H1 (cell line): ENCODE data around the gene TMUB1. TPM values are rescaled to one million over a fixed set of nuclear protein-coding genes. Genes with fewer than 3 reads are reported as not detected.

Experiments used
- CTCF ChIA-PET: fragments of 300-600 bp; sonication (Branson Sonifier 250); formaldehyde crosslinking; loops from one replicate; lab custom pipeline; 2021; ENCODE audit not compliant: partially characterized antibody; lab: Charles Lee
- POLR2A ChIA-PET: fragments of 300-600 bp; sonication (Branson Sonifier 250); formaldehyde crosslinking; loops from one replicate; lab custom pipeline; 2021; ENCODE audit warnings: inconsistent platforms; ENCODE audit not compliant: partially characterized antibody; lab: Charles Lee
- DNase-seq, 2 experiments: peaks; one replicate each; pipeline versions ENCODE4 v3.0.0 to v3.0.0-alpha.2; 2010 to 2022; ENCODE audit warnings: low spot score in 2 of 2, low read depth in 1 of 2, mixed read lengths in 1 of 2
- FAIRE-seq: peaks from 2 replicates; lab custom pipeline; 2011; peaks lifted over from hg19 to GRCh38; lab: Jason Lieb, UNC
- H2AFZ ChIP-seq: 2 replicates; pipeline ENCODE4 v1.8.1; 2012; ENCODE audit warnings: low read length, inconsistent platforms
- H2AK5ac ChIP-seq: 2 replicates; pipeline ENCODE4 v1.6.1; 2013; ENCODE audit warnings: low read depth, low read length
- H2BK120ac ChIP-seq: replicated peaks from 2 replicates; pipeline ENCODE3; 2013; ENCODE audit warnings: low read depth, low read length, inconsistent platforms
- H2BK12ac ChIP-seq: 2 replicates; pipeline ENCODE4 v1.6.1; 2013; ENCODE audit warnings: low read depth, low read length
- H2BK15ac ChIP-seq: 2 replicates; pipeline ENCODE4 v1.6.1; 2013; ENCODE audit warnings: low read length
- H2BK20ac ChIP-seq: 2 replicates; pipeline ENCODE4 v1.6.1; 2013; ENCODE audit warnings: low read length
- H2BK5ac ChIP-seq: 2 replicates; pipeline ENCODE4 v1.6.1; 2013; ENCODE audit warnings: low read depth, low read length
- H3K14ac ChIP-seq: 2 replicates; pipeline ENCODE4 v1.6.1; 2013; ENCODE audit warnings: inconsistent platforms; ENCODE audit not compliant: insufficient read length
- H3K18ac ChIP-seq: 2 replicates; pipeline ENCODE4 v1.6.1; 2013; ENCODE audit warnings: low read length; ENCODE audit errors: extremely low read depth
- H3K23ac ChIP-seq: 2 replicates; pipeline ENCODE4 v1.6.1; 2013; ENCODE audit warnings: inconsistent platforms; ENCODE audit not compliant: insufficient read length
- H3K23me2 ChIP-seq: 2 replicates; pipeline ENCODE4 v1.6.1; 2013; ENCODE audit warnings: low read depth, low read length
- H3K27ac ChIP-seq: 2 replicates; pipeline ENCODE4 v1.6.1; 2011; ENCODE audit warnings: low read depth, low read length, inconsistent platforms
- H3K27me3 ChIP-seq, 4 experiments: replicated peaks in 1 of 4; 1 replicate in 1 of 4; 2 replicates in 3 of 4; pipeline versions ENCODE4 v1.6.1 to v1.8.1; 2011 to 2013; ENCODE audit warnings: low read length in 3 of 4, mild to moderate bottlenecking in 3 of 4, inconsistent platforms in 2 of 4, mixed read lengths in 2 of 4, moderate library complexity in 1 of 4; ENCODE audit not compliant: control insufficient read depth in 3 of 4, insufficient read depth in 3 of 4; ENCODE audit errors: extremely low read depth in 1 of 4
- H3K36me3 ChIP-seq, 4 experiments: 2 replicates each; pipeline versions ENCODE4 v1.6.1 to v1.8.1; 2011 to 2013; ENCODE audit warnings: mild to moderate bottlenecking in 4 of 4, low read length in 3 of 4, moderate library complexity in 2 of 4, control low read depth in 1 of 4, inconsistent platforms in 1 of 4; ENCODE audit not compliant: insufficient read depth in 4 of 4, control insufficient read depth in 2 of 4
- H3K4ac ChIP-seq: replicated peaks from 2 replicates; pipeline ENCODE3; 2013; ENCODE audit warnings: low read length, low read depth, mixed read lengths, inconsistent platforms; ENCODE audit not compliant: insufficient read length
- H3K4me1 ChIP-seq, 4 experiments: replicated peaks in 1 of 4; 1 replicate in 1 of 4; 2 replicates in 3 of 4; pipeline versions ENCODE4 v1.6.1 to v1.8.1; 2011 to 2013; ENCODE audit warnings: low read length in 3 of 4, inconsistent platforms in 2 of 4, mixed read lengths in 1 of 4; ENCODE audit not compliant: insufficient read depth in 4 of 4, control insufficient read depth in 3 of 4
- H3K4me2 ChIP-seq, 2 experiments: 2 replicates each; pipeline versions ENCODE4 v1.6.1 to v1.8.1; 2011 to 2013; ENCODE audit warnings: low read depth in 2 of 2, low read length in 2 of 2, control low read depth in 1 of 2, inconsistent platforms in 1 of 2, mild to moderate bottlenecking in 1 of 2; ENCODE audit not compliant: insufficient read depth in 1 of 2
- H3K4me3 ChIP-seq, 4 experiments: fragments of 200-600, 300-600 bp in 1 of 4; sonication (generic), shearing (Covaris generic), sonication (Bioruptor Twin) in 1 of 4; 2 replicates each; pipeline versions ENCODE4 v1.5.1 to v1.8.1; 2011 to 2016; ENCODE audit warnings: low read length in 4 of 4, low read depth in 3 of 4, control low read depth in 2 of 4, inconsistent platforms in 2 of 4, mild to moderate bottlenecking in 2 of 4, mixed read lengths in 1 of 4, moderate library complexity in 1 of 4; ENCODE audit not compliant: insufficient read depth in 2 of 4; ENCODE audit errors: extremely low read depth in 1 of 4
- H3K56ac ChIP-seq: replicated peaks from 2 replicates; pipeline ENCODE3; 2013; ENCODE audit warnings: low read depth, mild to moderate bottlenecking, mixed read lengths, low read length, inconsistent platforms; ENCODE audit not compliant: insufficient read length
- H3K79me1 ChIP-seq: 2 replicates; pipeline ENCODE4 v1.6.1; 2013; ENCODE audit warnings: low read depth, low read length, control low read depth
- H3K79me2 ChIP-seq, 2 experiments: 2 replicates each; pipeline versions ENCODE4 v1.6.1 to v1.8.1; 2012 to 2013; ENCODE audit warnings: low read length in 2 of 2, mild to moderate bottlenecking in 2 of 2, inconsistent platforms in 1 of 2; ENCODE audit not compliant: insufficient read depth in 2 of 2, control insufficient read depth in 1 of 2
- H3K9ac ChIP-seq, 4 experiments: replicated peaks in 1 of 4; 1 replicate in 1 of 4; 2 replicates in 3 of 4; pipeline versions ENCODE4 v1.6.1 to v1.8.1; 2011 to 2013; ENCODE audit warnings: low read depth in 3 of 4, low read length in 3 of 4, control low read depth in 2 of 4, mild to moderate bottlenecking in 2 of 4, moderate library complexity in 2 of 4, inconsistent platforms in 1 of 4; ENCODE audit errors: extremely low read depth in 1 of 4
- H3K9me3 ChIP-seq, 2 experiments: 2 replicates each; pipeline versions ENCODE4 v1.6.1 to v1.8.1; 2012 to 2013; ENCODE audit warnings: mild to moderate bottlenecking in 2 of 2, moderate library complexity in 2 of 2, control low read depth in 1 of 2, inconsistent platforms in 1 of 2, low read depth in 1 of 2, low read length in 1 of 2, mixed read lengths in 1 of 2; ENCODE audit not compliant: insufficient read depth in 2 of 2
- H4K20me1 ChIP-seq, 2 experiments: replicated peaks in 1 of 2; 2 replicates each; pipeline versions ENCODE3 to v1.8.1; 2011 to 2013; ENCODE audit warnings: inconsistent platforms in 2 of 2, low read length in 2 of 2, mild to moderate bottlenecking in 1 of 2; ENCODE audit not compliant: insufficient read depth in 2 of 2, control insufficient read depth in 1 of 2
- H4K5ac ChIP-seq: 2 replicates; pipeline ENCODE4 v1.6.1; 2013; ENCODE audit warnings: low read length, low read depth, mixed read lengths, inconsistent platforms; ENCODE audit not compliant: insufficient read length
- H4K8ac ChIP-seq: 2 replicates; pipeline ENCODE4 v1.8.0; 2013; ENCODE audit warnings: mild to moderate bottlenecking, moderate library complexity, low read length, inconsistent platforms; ENCODE audit not compliant: insufficient read depth; ENCODE audit errors: extremely low read depth
- H4K91ac ChIP-seq: replicated peaks from 2 replicates; pipeline ENCODE3; 2013; ENCODE audit warnings: low read length, mixed read lengths, inconsistent platforms; ENCODE audit not compliant: insufficient read length
- CBX8 ChIP-seq: fragments of 300-800, 300-1000 bp; sonication (generic); IDR thresholded peaks from 2 replicates; pipeline ENCODE4 v1.7.1; 2016; ENCODE audit warnings: low read depth, low read length, borderline replicate concordance
- EZH2 ChIP-seq: fragments of 200-600 bp; sonication (generic); IDR thresholded peaks from 2 replicates; pipeline ENCODE4 v1.7.1; 2012; ENCODE audit warnings: low read depth, mild to moderate bottlenecking, moderate library complexity, low read length, inconsistent platforms; ENCODE audit not compliant: severe bottlenecking
- POLR2AphosphoS5 ChIP-seq: IDR thresholded peaks from 2 replicates; pipeline ENCODE4 v1.6.1; 2011; ENCODE audit warnings: low read depth, low read length
- WGBS, 2 experiments: shearing (Covaris generic) in 1 of 2; methylation state at CpG; one replicate each; pipeline versions ENCODE4 v1.1.6 to v1.1.7; 2013 to 2015; ENCODE audit warnings: low lambda C conversion rate in 2 of 2, mixed read lengths in 2 of 2, inconsistent platforms in 1 of 2, low coverage in 1 of 2, missing lambda C conversion rate in 1 of 2; ENCODE audit not compliant: insufficient replicate concordance in 2 of 2, insufficient coverage in 1 of 2, insufficient read length in 1 of 2; ENCODE audit errors: extremely low coverage in 1 of 2, missing lambda C conversion rate in 1 of 2; 5-methylcytosine and 5-hydroxymethylcytosine counted together
- polyA plus RNA-seq, 7 experiments: library from polyadenylated mRNA; depleted of rRNA in 3 of 7; stranded (reverse) in 5 of 7; unstranded in 2 of 7; fragments of >200 nt in 5 of 7; fragments of 200-250 nt in 2 of 7; gene quantifications; 1 replicate in 5 of 7; 2 replicates in 1 of 7; 4 replicates in 1 of 7; pipeline versions ENCODE4 v1.2.1 to v1.2.3, GENCODE V29; 2011 to 2013; ENCODE audit warnings: missing spikeins in 2 of 7, mixed read lengths in 2 of 7
- total RNA-seq: library from RNA; stranded (reverse); fragmentation: NEBNext Ultra II Directional; extraction: Animal tissue kit (Norgen Biotek cat#: 25700); gene quantifications from 2 replicates; pipeline ENCODE4 v1.2.1, GENCODE V29; 2021

The TMUB1 gene
- total and polyA plus RNA-seq, 2 of the 8 experiments (the other 6 are each of a cell fraction or from before 2014, with no cell fraction given) = 41.4 to 56.2 TPM

- H3K4me2 ChIP-seq = no peak overlapping the region
- no peak overlapping the region for H3K23ac ChIP-seq
- H3K18ac ChIP-seq = no peak overlapping the region; the same call in 1 of the 2 replicates
- peaks cover 0 to 5% of the 10 kb centered on the region in 2 experiments for H4K20me1 ChIP-seq
- H2BK5ac ChIP-seq = no peak overlapping the region
- H3K9me3 ChIP-seq = no peaks in the 10 kb centered on the region
- DNase-seq (no peak), FAIRE-seq (no peak)
- H2BK12ac ChIP-seq = no peak overlapping the region
- 87% methylated on average over 18 of the region's 18 CpGs; no CpG with 5 or more reads in 1 of the 2 experiments for WGBS, 2 experiments
- no peak for TF ChIP-seq EZH2
- no peak for TF ChIP-seq POLR2AphosphoS5
- no peak for TF ChIP-seq CBX8
- no peaks in the 10 kb centered on the region; a peak in 1 of 7 replicates for H3K27me3 ChIP-seq
- H3K4ac ChIP-seq = no peak overlapping the region
- H3K4me3 ChIP-seq = no peak overlapping the region
- no peak overlapping the region for H3K27ac ChIP-seq
- no peaks in the 10 kb centered on the region for H3K79me2 ChIP-seq
- peak overlapping the region in 1 of 4 experiments; percentile 22; a peak in 1 of 7 replicates for H3K9ac ChIP-seq
- H3K14ac ChIP-seq = no peak overlapping the region
- H3K23me2 ChIP-seq = no peaks in the 10 kb centered on the region
- no peak overlapping the region for H2AK5ac ChIP-seq
- H3K79me1 ChIP-seq = no peaks in the 10 kb centered on the region
- no peak overlapping the region for H4K5ac ChIP-seq
- H4K91ac ChIP-seq = no peak overlapping the region
- H2BK20ac ChIP-seq = no peak overlapping the region
- H4K8ac ChIP-seq = no peak overlapping the region; the same call in 1 of the 2 replicates
- no peaks in the 10 kb centered on the region for H3K4me1 ChIP-seq
- H3K56ac ChIP-seq = no peak overlapping the region
- no peak overlapping the region for H2BK120ac ChIP-seq
- peaks cover 0 to 2% (median 0%) of the 10 kb centered on the region in 4 experiments; a peak in 2 of 8 replicates for H3K36me3 ChIP-seq
- ChIA-PET CTCF (interaction anchor here (0.7 to 2.1 kb wide), 6 partner anchors 17 to 71 kb away, joined by 3 to 6 read pairs (median 5); partner anchors contain the start of gene CDK5), POLR2A (interaction anchor here (0.6 to 1.0 kb wide), 2 partner anchors 8 to 169 kb away, joined by 3 to 4 read pairs; partner anchors contain the start of gene ASIC3)
- no peak overlapping the region for H2AFZ ChIP-seq
- H2BK15ac ChIP-seq = no peak overlapping the region
These were observed 43.3 kb downstream of the TMUB1 start for GRCh38 chr7:151039850-151040548.
